Activated CD4-positive, alpha-beta memory T cell treated with anti-CD3 and anti-CD28 coated beads for 36 hours (primary cell): ENCODE data around the gene LARP1. TPM values are rescaled to one million over a fixed set of nuclear protein-coding genes. Genes with fewer than 3 reads are reported as not detected.
A peak's percentile ranks its signal among the peaks of the same experiment; 100 is the strongest.

ENCODE experiments used
- CTCF ChIA-PET: fragments of 350-600 bp; sonication (Branson Sonifier 250); formaldehyde crosslinking; loops from one replicate; lab custom pipeline; 2021; ENCODE audit warnings: antibody characterized with exemption, inconsistent platforms; lab: Charles Lee
- POLR2A ChIA-PET: fragments of 350-600 bp; sonication (Branson Sonifier 250); formaldehyde crosslinking; loops from one replicate; lab custom pipeline; 2021; ENCODE audit warnings: antibody characterized with exemption; lab: Charles Lee
- DNase-seq: peaks from one replicate; pipeline ENCODE4 v3.0.0-alpha.2; 2020
- H3K27ac Mint-ChIP-seq: one replicate; pipeline ENCODE4 v1.8.0; 2021; ENCODE audit warnings: mixed read lengths
- H3K27me3 Mint-ChIP-seq: one replicate; pipeline ENCODE4 v1.8.0; 2021; ENCODE audit warnings: mixed read lengths
- H3K36me3 Mint-ChIP-seq: one replicate; pipeline ENCODE4 v1.8.0; 2021; ENCODE audit warnings: mixed read lengths
- H3K4me1 Mint-ChIP-seq: one replicate; pipeline ENCODE4 v1.8.0; 2021; ENCODE audit warnings: low read depth, mixed read lengths
- H3K4me3 Mint-ChIP-seq: one replicate; pipeline ENCODE4 v1.8.0; 2021; ENCODE audit warnings: mild to moderate bottlenecking, mixed read lengths
- H3K9me3 Mint-ChIP-seq: one replicate; pipeline ENCODE4 v1.8.0; 2021; ENCODE audit warnings: mixed read lengths
- intact Hi-C: fragments of 100-400 bp; cut with micrococcal nuclease; formaldehyde crosslinking; loops from one replicate; pipeline ENCODE4 v1.15.1; 2023
- total RNA-seq, 2 experiments: library from RNA; stranded (reverse); gene quantifications; one replicate each; pipeline ENCODE4 v1.2.3, GENCODE V29; 2021

LARP1 gene
- total RNA-seq, 2 experiments from 2014 or later: 186 to 201 TPM

- CTCF ChIA-PET: interaction anchor here (5.8 kb wide), 1 partner anchor 161 kb away, joined by 35 read pairs; no protein-coding TSS in a partner anchor
- intact Hi-C loops: no loop called here
- Mint-ChIP-seq H3K27me3 (no peaks in the 10 kb centered on the region), H3K9me3 (no peaks in the 10 kb centered on the region), H3K4me1 (peaks cover 15% of the 10 kb centered on the region), H3K4me3 (no peak overlapping the region), H3K36me3 (peaks cover 60% of the 10 kb centered on the region), H3K27ac (no peak overlapping the region)
- POLR2A ChIA-PET: no interaction called here
- DNase-seq: no peak
These were observed 56.1 kb downstream of the LARP1 start for GRCh38 chr5:154811239-154811638.

GRCh38 chr5:154811653-154812465, 56.7 kb downstream of the LARP1 start:
- H3K4me1 Mint-ChIP-seq: peaks cover 15% of the 10 kb centered on the region
- peaks cover 66% of the 10 kb centered on the region for H3K36me3 Mint-ChIP-seq
- peak; percentile 75 for DNase-seq
- H3K4me3 Mint-ChIP-seq: no peak overlapping the region
- intact Hi-C loops: loop anchor here (1.0 to 2.0 kb wide), 2 partner anchors 53 to 162 kb away; no protein-coding TSS in a partner anchor
- POLR2A ChIA-PET: no interaction called here
- H3K9me3 Mint-ChIP-seq: no peaks in the 10 kb centered on the region
- CTCF ChIA-PET: interaction anchor here (5.8 kb wide), 1 partner anchor 161 kb away, joined by 35 read pairs; no protein-coding TSS in a partner anchor
- H3K27me3 Mint-ChIP-seq: no peaks in the 10 kb centered on the region
- no peak overlapping the region for H3K27ac Mint-ChIP-seq

DNA sequence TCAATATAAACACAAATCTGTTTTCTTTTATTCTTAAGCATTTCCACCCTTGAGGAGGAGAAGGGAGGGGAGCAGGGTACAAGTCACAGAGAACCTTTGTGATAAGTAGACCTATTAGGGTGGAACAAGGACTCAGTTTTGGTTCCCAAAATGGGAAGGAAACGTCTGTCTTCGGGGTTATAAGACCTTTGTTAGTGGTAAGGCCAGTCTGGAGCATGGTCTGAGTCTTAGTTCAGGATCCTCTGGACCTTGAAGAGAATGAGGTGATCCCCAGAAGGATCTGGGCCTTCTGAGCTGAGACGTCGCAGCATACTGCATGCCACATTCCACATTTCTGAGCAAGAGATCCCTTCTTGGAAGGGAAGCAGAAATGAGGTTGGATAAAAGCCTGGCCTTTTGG, 58.0 kb downstream of the LARP1 start:
- intact Hi-C loops: loop anchor here (2.0 kb wide), 1 partner anchor 54 kb away; no protein-coding TSS in a partner anchor
- Mint-ChIP-seq H3K9me3 (no peaks in the 10 kb centered on the region), H3K27me3 (no peaks in the 10 kb centered on the region), H3K4me1 (peaks cover 15% of the 10 kb centered on the region), H3K4me3 (no peak overlapping the region), H3K36me3 (peaks cover 69% of the 10 kb centered on the region), H3K27ac (no peak overlapping the region)
- POLR2A ChIA-PET: no interaction called here
- CTCF ChIA-PET: interaction anchor here (5.8 kb wide), 1 partner anchor 163 kb away, joined by 35 read pairs; no protein-coding TSS in a partner anchor
- no peak for DNase-seq

DNA sequence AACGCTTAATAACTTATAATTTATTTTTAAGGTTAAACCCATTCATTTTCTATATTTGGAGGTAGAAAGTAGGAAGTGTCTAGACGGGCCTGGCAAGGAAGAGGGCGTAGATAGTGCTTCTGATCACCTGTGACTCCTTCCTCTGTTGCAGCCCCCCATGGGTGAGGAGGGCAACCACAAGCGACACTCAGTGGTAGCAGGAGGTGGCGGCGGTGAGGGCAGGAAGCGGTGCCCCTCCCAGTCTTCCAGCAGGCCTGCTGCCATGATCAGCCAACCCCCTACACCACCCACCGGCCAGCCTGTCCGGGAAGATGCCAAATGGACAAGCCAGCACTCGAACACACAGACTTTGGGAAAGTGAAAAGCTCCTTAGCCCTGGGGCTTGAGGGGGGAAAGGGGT, 58.6 kb downstream of the LARP1 start:
- H3K36me3 Mint-ChIP-seq: peaks cover 66% of the 10 kb centered on the region
- ChIA-PET POLR2A (no interaction called here), CTCF (interaction anchor here (5.8 kb wide), 1 partner anchor 163 kb away, joined by 35 read pairs; no protein-coding TSS in a partner anchor)

GRCh38 chr5:154815025-154815424, 59.8 kb downstream of the LARP1 start:
- no peak overlapping the region for H3K4me3 Mint-ChIP-seq
- CTCF ChIA-PET: no interaction called here
- POLR2A ChIA-PET: no interaction called here
- peaks cover 60% of the 10 kb centered on the region for H3K36me3 Mint-ChIP-seq
- H3K4me1 Mint-ChIP-seq: peaks cover 15% of the 10 kb centered on the region
- H3K27me3 Mint-ChIP-seq: no peaks in the 10 kb centered on the region
- no peaks in the 10 kb centered on the region for H3K9me3 Mint-ChIP-seq
- DNase-seq: no peak
- intact Hi-C loops: no loop called here
- no peak overlapping the region for H3K27ac Mint-ChIP-seq

More for the DNA sequence above, 58.6 kb downstream of the LARP1 start:
- H3K9me3 Mint-ChIP-seq: no peaks in the 10 kb centered on the region
- peaks cover 15% of the 10 kb centered on the region for H3K4me1 Mint-ChIP-seq
- H3K27ac Mint-ChIP-seq: no peak overlapping the region
- DNase-seq: peak; percentile 21
- no peaks in the 10 kb centered on the region for H3K27me3 Mint-ChIP-seq
- H3K4me3 Mint-ChIP-seq: no peak overlapping the region
- intact Hi-C loops: loop anchor here (2.0 kb wide), 1 partner anchor 55 kb away; no protein-coding TSS in a partner anchor

GRCh38 chr5:154815684-154816247, 60.6 kb downstream of the LARP1 start:
- Mint-ChIP-seq H3K36me3 (peaks cover 56% of the 10 kb centered on the region), H3K4me1 (peaks cover 15% of the 10 kb centered on the region), H3K27me3 (no peaks in the 10 kb centered on the region), H3K4me3 (no peak overlapping the region), H3K27ac (peak overlapping the region; percentile 53), H3K9me3 (no peaks in the 10 kb centered on the region)
- intact Hi-C loops: no loop called here
- no peak for DNase-seq
- ChIA-PET POLR2A (no interaction called here), CTCF (no interaction called here)

DNA sequence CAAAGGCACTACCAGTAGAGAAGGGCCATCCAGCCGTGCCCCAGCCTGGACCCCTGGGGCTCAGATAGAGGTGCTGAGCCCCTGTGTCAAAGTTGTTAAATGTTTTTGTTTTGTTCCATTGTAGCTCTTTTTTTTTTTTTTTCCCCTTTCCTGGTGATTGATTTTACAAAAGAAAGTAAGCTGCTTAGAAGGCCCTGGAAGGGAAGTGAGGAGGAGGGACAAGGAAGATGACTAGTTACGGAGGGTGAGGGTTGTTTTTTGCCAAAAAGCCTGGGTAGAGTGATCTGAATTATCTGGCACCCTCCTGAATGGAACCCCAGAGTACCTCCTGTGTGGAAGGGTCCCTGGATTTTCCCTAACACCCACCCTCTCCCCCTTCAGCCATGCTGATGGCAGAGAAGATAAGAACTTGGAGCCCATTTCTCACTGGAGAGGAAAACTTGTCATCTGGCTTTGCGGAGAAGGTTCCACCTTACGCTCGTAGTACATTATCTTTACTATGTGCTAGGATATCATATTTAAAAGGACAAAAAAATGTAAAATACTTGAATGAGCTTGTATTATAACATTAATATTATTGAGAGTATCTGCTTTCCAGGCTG, 61.8 kb downstream of the LARP1 start:
- POLR2A ChIA-PET: no interaction called here
- H3K27ac Mint-ChIP-seq: no peak overlapping the region
- H3K4me1 Mint-ChIP-seq: peaks cover 11% of the 10 kb centered on the region
- CTCF ChIA-PET: interaction anchor here (0.6 to 1.4 kb wide), 2 partner anchors 9 to 167 kb away, joined by 3 read pairs; no protein-coding TSS in a partner anchor
- H3K36me3 Mint-ChIP-seq: peaks cover 49% of the 10 kb centered on the region
- H3K9me3 Mint-ChIP-seq: no peaks in the 10 kb centered on the region
- no peak for DNase-seq
- intact Hi-C loops: no loop called here
- no peaks in the 10 kb centered on the region for H3K27me3 Mint-ChIP-seq
- H3K4me3 Mint-ChIP-seq: no peak overlapping the region

DNA sequence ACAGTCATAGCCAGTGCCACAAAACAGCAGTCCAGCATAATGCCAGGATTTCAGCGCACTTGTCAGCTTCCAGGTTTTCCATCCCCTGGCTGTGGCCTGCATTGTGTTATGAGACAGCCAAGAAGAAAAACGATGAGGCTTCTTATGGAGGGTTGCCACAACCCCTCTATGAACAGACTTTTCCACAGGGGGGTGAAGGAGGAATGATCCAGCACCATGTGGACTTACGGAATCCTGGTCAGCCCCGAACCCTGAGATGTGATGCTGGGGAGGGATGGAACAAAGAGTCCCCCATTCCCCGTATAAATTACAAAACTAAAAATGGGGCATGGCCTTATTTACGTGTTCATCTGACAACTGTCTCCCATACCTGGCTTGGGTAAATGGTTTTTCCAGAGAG, 62.6 kb downstream of the LARP1 start:
- H3K9me3 Mint-ChIP-seq: no peaks in the 10 kb centered on the region
- CTCF ChIA-PET: interaction anchor here (1.0 to 1.4 kb wide), 2 partner anchors 39 to 167 kb away, joined by 3 read pairs; no protein-coding TSS in a partner anchor
- POLR2A ChIA-PET: no interaction called here
- intact Hi-C loops: no loop called here
- no peak overlapping the region for H3K4me3 Mint-ChIP-seq
- DNase-seq: no peak
- H3K27me3 Mint-ChIP-seq: no peaks in the 10 kb centered on the region
- H3K4me1 Mint-ChIP-seq: peaks cover 6% of the 10 kb centered on the region
- H3K27ac Mint-ChIP-seq: no peak overlapping the region
- peaks cover 42% of the 10 kb centered on the region for H3K36me3 Mint-ChIP-seq

GRCh38 chr5:154818471-154819116, 63.4 kb downstream of the LARP1 start:
- no peak for DNase-seq
- Mint-ChIP-seq H3K9me3 (no peaks in the 10 kb centered on the region), H3K4me3 (no peak overlapping the region), H3K36me3 (peaks cover 40% of the 10 kb centered on the region), H3K27ac (no peak overlapping the region), H3K27me3 (no peaks in the 10 kb centered on the region), H3K4me1 (no peaks in the 10 kb centered on the region)
- POLR2A ChIA-PET: interaction anchor here (0.6 kb wide), 1 partner anchor 589 kb away, joined by 3 read pairs; no protein-coding TSS in a partner anchor
- CTCF ChIA-PET: interaction anchor here (1.0 kb wide), 1 partner anchor 38 kb away, joined by 3 read pairs; no protein-coding TSS in a partner anchor
- intact Hi-C loops: no loop called here

DNA sequence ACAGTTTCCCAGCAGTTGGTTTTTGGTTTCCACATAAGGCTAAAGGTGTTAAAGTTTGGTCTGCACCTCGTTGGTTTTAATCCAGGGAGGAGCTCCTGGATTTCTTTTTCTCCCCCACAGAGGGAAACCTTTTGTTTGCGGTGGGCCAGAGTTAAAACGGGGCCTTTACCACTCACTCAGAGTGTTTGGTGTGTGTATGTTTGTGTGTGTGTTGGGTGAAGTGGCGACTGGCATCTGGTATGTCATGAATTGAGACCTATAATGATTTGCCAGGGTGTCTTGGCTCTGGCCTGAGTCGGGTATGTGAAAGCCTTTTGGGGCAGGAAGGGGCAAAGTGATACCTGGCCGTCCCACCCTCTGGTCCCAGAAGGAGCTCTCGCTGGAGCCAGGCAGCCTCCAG, 64.4 kb downstream of the LARP1 start:
- Mint-ChIP-seq H3K27me3 (no peaks in the 10 kb centered on the region), H3K4me3 (no peak overlapping the region), H3K9me3 (no peaks in the 10 kb centered on the region), H3K36me3 (peaks cover 36% of the 10 kb centered on the region), H3K4me1 (no peaks in the 10 kb centered on the region), H3K27ac (no peak overlapping the region)
- CTCF ChIA-PET: interaction anchor here (1.0 kb wide), 1 partner anchor 10 kb away, joined by 5 read pairs; no protein-coding TSS in a partner anchor
- intact Hi-C loops: no loop called here
- no peak for DNase-seq
- POLR2A ChIA-PET: no interaction called here

DNA sequence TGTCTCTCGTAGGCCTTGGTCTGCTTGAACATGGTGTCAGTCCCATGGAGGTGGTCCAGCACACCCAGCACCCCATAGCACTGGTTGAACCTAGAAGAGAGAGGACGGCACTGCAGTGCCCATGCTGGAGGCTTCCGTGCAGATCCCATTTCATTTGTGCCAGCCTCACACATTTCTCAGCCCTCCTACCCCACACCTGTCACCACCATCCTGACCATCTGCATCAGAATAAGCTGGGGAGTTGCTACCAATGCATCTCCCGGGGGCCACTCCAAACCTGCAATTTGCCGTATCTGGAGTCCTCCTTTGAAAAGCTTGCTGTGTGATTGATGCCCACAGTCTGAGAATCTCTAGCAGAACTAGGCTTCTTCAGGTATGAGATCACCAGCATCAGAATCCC, 65.2 kb downstream of the LARP1 start:
- Mint-ChIP-seq H3K36me3 (peaks cover 28% of the 10 kb centered on the region), H3K27me3 (no peaks in the 10 kb centered on the region), H3K4me1 (no peaks in the 10 kb centered on the region), H3K4me3 (no peak overlapping the region), H3K27ac (no peak overlapping the region), H3K9me3 (no peaks in the 10 kb centered on the region)
- no peak for DNase-seq
- POLR2A ChIA-PET: interaction anchor here (0.6 kb wide), 1 partner anchor 102 kb away, joined by 3 read pairs; no protein-coding TSS in a partner anchor
- intact Hi-C loops: no loop called here
- CTCF ChIA-PET: interaction anchor here (1.0 kb wide), 1 partner anchor 11 kb away, joined by 5 read pairs; no protein-coding TSS in a partner anchor
